Middle frontal gyrus (tissue), 1 donor: Measurements from ENCODE around the gene USP20.

Source experiments
- DNase-seq: peaks from one replicate; pipeline ENCODE4 v3.0.0-alpha.2; 2015; ENCODE audit warnings: low spot score; ENCODE audit errors: extremely low spot score

Gene USP20

DNA sequence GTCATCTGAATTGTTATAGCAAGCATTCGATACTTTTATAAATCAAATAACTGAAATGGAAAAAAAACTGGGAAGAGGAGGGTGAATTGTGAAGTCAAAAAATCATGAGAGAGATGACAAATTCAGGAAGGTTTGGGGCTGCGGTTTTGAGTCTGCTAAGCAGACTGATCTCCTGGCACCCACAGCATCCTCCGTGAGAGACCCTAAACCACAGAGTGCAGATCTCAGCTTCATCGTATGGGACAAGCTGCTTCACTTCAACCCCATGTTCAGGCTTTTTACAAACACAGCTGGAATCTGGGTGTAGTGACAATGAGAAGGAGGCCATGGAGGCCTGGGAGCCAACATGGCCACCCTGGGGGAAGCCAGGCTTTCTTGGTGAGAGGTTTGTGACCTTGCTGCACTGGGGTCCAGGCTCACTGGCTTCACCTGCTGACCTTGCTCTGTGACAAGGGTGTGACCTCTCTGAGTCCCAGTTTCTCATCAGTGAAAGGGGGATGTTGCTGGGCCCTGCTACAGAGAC lies 19.4 kb downstream of the USP20 start:
- DNase-seq: no peak

- DNase-seq: no peak
Measured at GRCh38 chr9:129857207-129857606, 21.9 kb downstream of the USP20 start.

DNA sequence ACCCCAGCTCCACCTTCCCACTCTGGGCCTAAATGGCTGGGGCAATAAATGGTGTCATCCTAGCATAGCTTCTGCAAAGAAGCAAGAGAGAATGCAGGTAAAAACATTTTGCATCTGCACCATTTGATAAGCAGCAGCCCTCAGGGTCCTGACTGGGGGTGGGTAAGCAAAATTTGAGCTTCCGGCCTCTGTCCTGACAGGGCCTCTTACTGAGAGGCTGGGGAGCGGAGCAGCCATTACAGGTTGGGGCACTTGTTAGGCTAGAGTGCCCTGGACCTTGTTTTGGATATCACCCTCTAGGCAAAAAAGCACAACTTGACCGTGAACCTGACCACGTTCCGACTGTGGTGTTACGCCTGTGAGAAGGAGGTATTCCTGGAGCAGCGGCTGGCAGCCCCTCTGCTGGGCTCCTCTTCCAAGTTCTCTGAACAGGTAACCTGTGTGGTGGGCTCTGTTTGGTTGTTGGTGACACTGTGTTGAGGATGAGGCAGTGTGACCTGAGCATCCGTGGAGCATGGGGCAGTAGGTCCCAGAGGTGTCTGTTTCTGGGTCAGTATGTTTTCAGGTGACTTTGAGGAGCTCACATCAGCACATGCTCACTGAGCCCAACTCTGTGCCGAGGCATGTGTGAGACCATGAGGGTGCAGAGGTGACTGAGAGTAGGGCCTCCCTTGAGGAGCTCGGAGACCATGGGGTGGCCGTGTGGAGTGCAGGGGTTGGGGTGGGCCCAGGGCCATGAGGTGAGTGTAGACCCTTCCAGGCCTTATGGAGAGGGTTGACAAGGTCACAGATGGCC lies 23.1 kb downstream of the USP20 start:
- no peak for DNase-seq

DNA sequence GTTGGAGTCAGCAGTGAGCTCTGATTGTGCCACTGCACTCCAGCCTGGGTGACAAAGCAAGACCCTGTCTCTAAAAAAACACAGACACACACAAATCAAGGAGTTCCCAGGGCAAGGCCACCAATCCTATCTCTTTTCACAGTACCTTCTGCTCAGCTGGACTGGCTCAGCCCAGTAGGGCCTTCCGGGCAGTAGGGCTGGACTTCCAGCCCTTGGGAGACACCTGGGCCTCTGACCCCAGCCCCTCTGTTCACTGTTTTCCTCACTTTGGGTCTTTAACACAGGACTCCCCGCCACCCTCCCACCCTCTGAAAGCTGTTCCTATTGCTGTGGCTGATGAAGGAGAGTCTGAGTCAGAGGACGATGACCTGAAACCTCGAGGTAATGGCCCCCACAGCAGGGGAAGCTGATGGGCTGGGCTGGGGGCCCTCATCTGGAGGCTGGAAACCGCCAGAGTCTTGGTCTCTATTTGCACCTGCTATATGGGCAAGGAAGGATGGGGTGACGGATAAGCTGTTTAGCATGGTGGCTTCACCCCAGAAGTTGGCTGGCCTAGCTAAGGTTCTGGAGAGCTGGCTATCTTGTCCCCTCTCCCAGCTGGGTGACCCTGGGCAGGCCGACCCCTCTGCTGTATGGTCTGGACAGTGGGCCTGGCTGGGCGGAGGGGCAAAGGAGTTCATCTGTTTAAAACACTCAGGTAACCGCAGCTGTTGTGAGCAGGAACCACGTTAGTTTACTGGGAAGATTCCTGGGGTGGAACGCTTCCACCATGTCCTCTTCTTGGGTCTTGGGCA lies 25.6 kb downstream of the USP20 start:
- DNase-seq: no peak

DNA sequence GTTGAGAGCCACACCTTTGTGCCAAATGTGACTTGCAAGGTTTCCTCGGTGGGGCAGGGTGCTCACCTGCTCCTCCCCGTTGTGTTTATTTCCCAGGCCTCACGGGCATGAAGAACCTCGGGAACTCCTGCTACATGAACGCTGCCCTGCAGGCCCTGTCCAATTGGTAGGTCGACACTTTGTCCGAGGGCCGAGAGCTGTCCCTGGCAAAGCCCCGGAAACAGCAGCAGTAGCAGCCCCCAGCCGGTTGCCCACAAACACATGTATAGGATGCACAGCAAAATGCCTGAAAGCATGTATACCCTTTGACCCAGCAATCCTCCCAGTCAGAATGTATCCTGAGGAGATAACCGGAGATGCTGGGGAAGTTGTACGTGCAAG lies 26.2 kb downstream of the USP20 start:
- DNase-seq: no peak

DNA sequence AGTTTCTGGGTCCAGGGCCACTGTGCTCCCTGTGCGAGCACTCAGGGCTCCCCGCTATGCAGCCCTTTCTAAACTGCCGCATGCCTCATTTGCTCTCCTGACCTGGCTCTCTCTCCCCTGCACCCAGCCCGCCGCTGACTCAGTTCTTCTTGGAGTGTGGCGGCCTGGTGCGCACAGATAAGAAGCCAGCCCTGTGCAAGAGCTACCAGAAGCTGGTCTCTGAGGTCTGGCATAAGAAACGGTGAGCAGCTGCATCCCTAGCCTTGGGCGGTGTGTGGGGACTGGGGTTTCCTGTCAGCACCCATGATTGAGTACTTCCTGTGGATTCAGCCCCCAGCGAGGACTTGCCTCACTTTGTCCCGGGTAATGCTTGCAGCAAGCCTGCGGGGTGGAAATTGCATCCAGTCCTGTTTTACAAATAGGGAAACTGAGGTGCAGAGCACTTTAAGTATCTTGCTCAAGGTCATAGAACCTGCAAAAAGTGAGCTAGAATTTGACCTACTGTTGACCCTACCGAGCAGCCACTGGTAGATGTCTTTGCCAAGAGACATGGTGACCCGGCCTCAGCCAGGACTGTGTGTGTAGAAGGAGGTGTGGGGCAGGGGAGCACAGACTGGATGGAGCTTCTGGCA lies 27.9 kb downstream of the USP20 start:
- DNase-seq: no peak

- no peak for DNase-seq
Measured at GRCh38 chr9:129864991-129865647, 29.9 kb downstream of the USP20 start.

GRCh38 chr9:129865668-129866320 lies 30.5 kb downstream of the USP20 start:
- no peak for DNase-seq

DNA sequence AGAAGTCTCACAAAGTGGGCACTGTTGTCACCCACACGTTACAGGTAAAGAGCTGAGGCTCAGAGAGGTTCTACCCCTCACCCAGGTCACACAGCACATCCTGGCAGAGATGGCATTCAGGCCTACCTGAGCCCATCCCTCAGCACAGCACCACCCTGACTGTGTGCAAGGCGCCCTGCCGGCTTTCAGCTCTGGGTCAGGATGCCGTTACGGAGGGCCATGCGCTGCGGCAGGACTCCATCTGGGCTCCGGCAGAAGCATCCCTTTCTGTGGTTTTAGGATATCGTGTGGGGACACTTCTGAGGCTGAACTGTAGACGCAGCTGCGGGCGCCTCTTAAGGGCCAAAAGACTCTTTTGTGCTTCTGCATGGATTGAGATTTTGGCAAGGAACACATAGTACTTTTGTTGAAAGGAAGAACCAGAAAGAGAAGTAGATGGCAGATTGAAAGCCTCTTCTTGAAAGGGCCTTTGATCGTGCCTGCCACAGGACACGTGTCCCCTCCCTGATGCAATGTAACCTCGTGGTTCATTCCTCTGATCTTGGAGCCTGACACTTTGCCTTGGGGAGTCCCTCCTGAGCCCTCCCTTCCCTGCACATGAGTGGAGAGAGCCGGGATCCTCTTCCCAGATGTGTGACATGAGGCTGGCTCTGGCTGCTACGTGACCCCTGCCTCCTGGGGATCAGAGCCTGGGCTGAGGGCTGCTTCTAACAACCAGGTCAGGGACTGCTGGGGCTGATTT lies 31.3 kb downstream of the USP20 start:
- no peak for DNase-seq

DNA sequence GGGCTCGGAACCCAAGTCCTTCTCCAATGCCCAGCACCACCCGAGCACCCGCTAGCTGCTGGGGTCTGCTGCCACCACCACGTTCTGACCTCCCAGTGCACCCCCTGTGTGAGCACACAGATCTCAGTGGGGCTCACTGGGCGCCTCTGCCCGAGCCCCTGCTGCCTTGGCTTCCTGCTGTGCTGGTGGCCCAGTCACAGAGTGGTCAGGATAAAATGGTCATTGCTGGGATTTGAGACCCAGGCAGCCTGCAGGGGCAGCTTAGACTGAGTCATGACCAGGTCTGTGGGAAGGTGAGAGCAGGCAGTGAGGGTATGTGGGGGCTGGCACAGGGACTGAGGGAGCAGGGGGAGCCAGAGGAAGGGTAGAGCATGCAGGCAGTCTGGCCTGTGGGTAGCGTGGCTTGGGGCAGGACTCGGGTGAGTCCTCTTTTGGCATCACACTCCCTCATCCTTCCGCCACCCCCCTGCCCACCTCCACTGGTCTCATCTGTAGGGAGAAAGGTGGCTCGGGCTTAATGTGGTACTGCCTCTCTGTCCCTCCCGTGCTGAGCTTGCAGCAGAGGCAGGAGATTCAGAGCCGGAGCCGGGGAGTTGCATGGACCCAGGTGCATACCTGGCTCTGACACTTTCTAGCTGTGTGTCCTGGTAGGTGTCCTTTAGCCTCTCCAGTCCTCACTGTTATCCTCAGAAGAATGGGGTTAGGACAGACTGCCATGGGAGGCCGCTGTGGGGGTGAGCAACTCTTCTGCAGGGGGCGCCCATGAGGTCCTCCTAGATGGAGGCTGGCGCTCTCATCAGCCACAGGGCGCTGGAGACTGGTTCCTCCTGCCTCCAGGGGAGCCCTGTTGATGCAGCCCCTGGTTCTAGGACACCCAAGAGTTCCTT lies 32.1 kb downstream of the USP20 start:
- DNase-seq: no peak

GRCh38 chr9:129868023-129868871 lies 33.0 kb downstream of the USP20 start:
- no peak for DNase-seq

DNA sequence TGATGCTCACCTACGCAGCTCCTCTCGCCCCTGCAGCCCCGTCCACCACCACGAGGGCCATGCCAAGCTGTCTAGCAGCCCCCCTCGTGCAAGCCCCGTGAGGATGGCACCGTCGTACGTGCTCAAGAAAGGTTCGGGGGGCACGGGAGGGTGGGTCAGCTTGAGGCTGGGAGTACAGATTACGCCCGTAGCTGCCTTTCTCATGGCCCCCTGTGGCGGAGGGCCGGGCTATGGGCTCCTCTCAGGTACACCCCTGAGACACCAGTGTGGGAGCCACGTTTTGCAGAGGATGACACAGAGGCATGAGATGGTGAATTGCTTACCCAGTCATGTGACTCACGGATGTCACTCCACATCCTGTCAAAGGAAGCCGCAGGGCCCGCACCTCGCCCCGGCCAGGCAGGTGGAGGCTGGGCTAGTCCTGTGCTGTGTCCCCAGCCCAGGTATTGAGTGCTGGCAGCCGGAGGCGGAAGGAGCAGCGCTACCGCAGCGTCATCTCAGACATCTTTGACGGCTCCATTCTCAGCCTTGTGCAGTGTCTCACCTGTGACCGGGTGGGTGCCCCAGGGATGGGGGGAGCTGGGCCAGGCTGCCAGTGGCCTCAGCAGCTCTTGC lies 33.7 kb downstream of the USP20 start:
- DNase-seq: no peak

DNA sequence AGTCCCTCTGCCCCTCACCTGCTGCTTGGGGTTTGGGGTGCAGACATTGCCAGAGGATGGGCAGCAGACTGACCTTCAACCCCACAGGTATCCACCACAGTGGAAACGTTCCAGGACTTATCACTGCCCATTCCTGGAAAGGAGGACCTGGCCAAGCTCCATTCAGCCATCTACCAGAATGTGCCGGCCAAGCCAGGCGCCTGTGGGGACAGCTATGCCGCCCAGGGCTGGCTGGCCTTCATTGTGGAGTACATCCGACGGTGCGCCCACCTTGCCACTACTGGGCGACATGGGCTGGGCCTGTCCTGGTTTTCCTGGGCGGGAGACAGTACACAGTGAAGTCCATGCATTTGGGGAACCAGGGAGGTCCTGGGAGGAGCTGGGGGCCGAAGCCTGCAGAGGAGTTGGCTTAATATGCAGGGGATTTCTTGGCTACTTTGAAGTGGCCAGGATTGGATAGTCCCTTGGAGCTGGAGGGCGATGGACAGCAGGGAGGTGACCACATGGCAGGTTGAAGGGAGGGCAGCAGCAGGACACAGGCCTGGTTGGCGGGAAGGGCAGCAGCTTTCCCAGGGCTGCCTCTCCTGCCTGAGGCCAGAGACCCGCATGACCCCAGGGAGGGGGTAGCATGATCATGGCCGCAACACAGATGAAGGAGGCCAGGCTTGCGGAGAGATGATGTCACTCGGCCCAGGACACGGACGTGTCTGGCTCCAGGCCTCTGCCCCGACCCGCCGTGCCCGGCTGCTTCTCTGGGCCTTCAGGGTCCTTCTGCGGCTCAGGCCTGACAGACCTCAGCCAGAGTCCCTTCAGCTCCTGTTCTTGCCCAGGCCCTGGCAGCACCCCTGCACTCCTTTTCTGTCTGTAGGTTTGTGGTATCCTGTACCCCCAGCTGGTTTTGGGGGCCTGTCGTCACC lies 34.6 kb downstream of the USP20 start:
- no peak for DNase-seq

DNA sequence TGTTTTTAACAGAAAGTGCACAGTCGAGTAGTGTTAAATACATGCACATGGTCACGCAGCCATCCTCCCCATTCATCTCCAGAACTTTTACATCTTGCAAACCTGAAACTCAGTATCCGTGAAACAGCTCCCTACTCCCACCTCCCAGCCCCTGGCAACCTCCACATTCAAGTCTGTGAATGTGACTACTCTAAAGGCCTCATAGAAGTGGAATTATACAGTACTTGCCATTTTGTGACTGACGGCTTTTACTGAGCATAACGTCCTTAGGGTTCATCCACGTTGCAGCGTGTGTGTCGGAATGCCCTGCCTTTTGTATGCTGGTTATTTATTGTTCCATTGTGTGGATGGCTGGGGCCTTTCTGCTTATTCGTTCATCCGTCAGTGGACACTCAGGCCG lies 35.8 kb downstream of the USP20 start:
- DNase-seq: no peak

DNA sequence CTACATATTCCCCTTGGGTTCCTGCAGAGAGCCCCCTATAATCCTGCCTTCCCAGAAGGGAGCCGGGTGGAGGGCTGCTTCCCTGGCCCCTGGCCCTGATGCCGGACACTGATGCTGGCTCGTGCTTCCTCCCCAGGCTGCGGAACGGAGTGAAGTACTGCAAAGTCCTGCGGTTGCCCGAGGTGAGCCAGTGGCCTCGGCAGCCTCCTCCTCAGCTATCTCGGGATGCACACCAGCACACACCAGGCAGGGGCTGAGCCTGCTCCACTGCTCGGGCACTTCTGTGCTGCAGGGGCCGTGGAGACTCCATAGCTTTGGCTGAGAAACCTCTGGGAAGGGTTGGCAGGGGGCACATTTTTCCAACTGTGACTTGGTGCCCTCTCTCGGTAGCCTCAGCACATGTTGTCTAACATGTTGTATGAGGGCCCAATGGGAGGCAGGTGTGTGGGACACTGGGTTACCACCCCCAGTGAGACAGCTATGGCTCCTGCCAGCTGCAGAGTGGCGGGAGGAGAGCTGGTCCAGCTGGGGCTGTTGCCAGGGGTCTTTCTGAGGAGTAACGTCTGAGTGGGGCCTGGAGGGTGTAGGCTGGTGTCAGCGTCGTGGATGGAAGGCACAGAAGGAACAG lies 38.4 kb downstream of the USP20 start:
- no peak for DNase-seq
